RPMI7951 (cell line): ENCODE measurements around the gene NR2C2. TPM values are rescaled to one million over a fixed set of nuclear protein-coding genes. Genes with fewer than 3 reads are reported as not detected.

Source experiments
- DNase-seq: peaks from one replicate; pipeline ENCODE4 v3.0.0-alpha.2; 2012; ENCODE audit warnings: low read depth
- total RNA-seq: library from RNA; depleted of rRNA; stranded (reverse); fragments of >200 nt; shearing (Covaris generic); gene quantifications from 2 replicates; pipeline ENCODE4 v1.2.3, GENCODE V29; 2014

Gene NR2C2
- total RNA-seq, 1 experiment from 2014 or later, result 30.4 TPM

GRCh38 chr3:15017191-15017590, 69.8 kb downstream of the NR2C2 start:
- DNase-seq, result no peak

GRCh38 chr3:15023249-15023648, 75.9 kb downstream of the NR2C2 start:
- peak; percentile 15 for DNase-seq

DNA sequence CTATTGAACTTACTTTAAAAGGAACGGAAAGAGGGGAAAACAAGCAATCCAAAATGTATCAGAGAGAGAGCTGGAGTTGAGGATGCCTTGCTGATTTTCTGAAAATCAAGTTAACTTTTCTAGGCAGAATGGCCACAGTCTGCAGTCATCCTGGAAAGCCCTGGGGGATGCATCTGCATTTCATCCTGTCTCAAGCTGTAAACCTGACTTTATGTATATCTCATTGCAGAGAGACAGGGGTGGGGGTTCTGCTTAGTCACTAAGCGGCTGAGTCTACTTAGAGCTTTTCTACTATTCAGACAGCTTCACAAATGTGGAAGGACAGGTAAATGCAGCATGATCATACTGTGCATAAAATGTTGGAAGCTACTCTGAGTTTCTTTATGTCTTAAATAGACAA, 76.3 kb downstream of the NR2C2 start:
- no peak for DNase-seq

- no peak for DNase-seq
Measured at GRCh38 chr3:15029625-15030024, 82.2 kb downstream of the NR2C2 start.

DNA sequence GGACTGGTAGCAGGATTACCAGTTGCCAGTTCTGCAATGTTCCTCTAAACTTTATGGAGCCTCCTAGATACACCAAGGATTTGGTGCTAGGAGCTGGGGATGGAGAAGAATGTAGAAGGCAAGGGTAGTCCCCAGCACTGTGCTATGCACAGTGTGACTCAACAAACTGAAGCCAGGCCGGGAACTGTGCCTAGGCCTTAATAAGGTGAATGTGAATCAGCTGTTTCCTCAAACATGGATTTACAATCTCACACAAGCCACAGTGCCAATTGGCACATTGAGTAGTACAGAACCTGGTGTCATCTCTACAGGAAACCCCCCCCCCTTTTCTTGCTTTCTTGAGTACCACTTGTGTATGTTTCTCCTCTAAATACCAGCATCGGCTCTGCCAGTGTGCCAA, 85.3 kb downstream of the NR2C2 start:
- DNase-seq, result no peak

GRCh38 chr3:15033103-15033502, 85.7 kb downstream of the NR2C2 start:
- no peak for DNase-seq

DNA sequence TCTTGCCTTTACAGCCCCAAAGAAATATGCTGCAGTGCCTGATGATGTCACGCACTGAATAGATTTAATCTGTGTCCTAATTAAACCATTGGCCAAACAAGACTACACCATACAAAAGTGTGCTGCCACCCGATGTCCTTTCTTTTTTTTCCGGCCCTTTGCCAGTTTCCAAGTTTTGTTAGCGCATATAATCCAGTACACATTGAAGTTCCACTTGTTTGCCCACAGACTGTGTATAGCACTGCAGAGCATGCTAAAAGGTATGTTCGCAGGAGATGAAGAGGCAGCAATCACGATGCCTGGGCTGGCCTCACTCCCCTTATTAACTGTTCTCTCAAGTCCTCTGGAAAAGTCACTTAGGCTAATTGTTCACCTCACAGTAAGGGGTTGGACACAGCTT, 90.9 kb downstream of the NR2C2 start:
- no peak for DNase-seq

GRCh38 chr3:15040844-15041243, 93.5 kb downstream of the NR2C2 start:
- no peak for DNase-seq

GRCh38 chr3:15041950-15042349, 94.6 kb downstream of the NR2C2 start:
- DNase-seq, result no peak

GRCh38 chr3:15042936-15043335, 95.6 kb downstream of the NR2C2 start:
- DNase-seq, result no peak

DNA sequence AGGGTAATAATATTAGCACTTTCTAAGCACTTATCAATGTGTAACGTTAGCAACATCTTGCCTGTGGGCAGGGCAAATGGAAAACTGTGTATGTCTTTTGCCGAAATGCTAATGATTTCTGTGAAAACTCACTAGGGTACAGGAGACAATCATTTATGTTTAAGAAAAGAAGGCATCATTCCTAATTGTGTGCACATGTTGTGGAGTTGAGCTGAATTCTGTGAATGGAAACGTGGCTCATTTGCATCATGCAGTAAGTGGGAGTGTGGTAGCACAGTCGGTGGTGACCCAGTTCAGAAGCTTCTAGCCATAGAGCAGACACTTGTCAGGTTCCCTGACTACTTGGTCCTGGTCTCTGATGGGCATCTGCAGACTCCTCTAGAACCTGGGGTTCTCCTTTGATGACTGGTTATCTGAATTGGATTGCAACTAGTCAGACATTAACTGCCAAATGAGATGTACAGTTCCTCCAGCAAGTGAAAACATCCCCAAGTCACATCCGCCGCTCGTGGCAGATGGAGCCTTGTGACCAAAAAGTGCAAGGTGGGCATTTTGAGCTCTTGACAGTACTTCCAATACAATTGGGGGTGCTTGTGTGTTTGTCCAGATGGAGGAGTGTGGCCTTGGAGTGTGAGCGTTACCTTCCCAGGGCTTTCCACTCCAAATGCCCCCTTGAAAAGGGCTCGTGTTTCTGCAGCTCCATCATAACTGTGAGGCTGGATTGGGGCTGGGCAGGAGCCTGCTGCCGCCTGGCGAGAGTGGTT, 96.2 kb downstream of the NR2C2 start:
- DNase-seq, result no peak

- DNase-seq, result no peak
Measured at GRCh38 chr3:15044326-15044725, 96.9 kb downstream of the NR2C2 start.

DNA sequence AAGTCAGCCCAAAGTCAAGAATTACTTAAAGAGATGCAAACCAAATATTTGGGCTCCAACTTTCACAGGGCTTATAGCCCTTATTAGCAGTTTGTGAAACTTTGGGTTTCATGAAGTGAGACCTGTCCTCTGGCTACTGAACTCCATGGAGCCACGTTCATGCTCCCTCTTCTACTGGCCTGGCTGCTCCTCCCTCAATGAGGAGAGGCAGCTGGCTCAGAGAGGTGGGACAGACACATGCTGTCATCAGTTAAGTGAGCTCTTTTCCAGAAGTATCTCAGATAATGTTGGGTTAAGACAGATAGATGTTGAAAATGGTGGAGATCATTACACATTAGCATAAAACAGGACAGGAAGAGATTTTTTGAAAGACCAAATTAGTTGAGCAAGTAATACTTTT, 98.3 kb downstream of the NR2C2 start:
- no peak for DNase-seq

DNA sequence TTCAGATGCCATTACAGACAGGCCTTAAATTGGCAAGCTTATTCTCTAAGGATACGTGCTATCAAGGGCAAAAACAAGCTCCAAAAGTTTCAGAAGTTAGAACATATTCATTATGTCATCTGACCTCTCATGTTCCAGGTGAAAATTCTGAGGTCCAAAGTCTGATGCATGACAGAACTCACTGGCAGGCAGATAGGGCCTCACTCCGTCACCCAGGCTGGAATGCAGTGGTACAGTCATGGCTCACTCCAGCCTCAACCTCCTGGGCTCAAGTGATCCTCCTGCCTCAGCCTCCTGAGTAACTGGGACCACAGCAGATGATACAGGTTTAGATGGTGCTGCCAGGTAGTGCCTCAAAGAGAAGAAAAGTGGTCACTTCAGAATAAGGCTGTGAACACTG, 102.2 kb downstream of the NR2C2 start:
- DNase-seq, result no peak

GRCh38 chr3:15050405-15051092, 103.2 kb downstream of the NR2C2 start:
- DNase-seq, result no peak

GRCh38 chr3:15051531-15051930, 104.1 kb downstream of the NR2C2 start:
- DNase-seq, result peak; percentile 33

- no peak for DNase-seq
Measured at GRCh38 chr3:15052335-15053242, 105.2 kb downstream of the NR2C2 start.

- no peak for DNase-seq
Measured at GRCh38 chr3:15053541-15053940, 106.2 kb downstream of the NR2C2 start.

DNA sequence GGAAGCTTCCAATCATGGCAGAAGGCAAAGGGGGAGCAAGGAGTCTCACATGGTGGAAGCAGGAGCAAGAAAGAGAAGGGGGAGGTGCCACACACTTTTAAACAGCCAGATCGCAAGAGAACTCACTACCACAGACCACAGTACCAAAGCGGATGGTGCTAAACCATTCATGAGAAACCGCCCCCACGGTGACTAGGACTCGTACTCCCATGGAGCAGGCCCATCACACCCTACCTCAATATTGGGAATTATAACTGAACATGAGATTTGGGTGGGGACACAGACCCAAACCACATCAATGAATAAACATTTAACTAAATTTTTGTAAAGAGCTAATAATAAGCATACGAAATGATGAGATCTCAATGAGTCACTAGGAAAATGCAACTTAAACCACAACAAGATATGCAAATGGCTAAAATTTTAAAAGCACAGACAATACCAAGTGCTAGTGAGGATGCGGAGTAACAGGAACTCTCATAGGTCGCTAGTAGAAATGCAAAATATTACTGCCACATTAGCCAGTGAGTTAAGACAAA, 107.7 kb downstream of the NR2C2 start:
- peak; percentile 31 for DNase-seq

GRCh38 chr3:15056676-15057404, 109.5 kb downstream of the NR2C2 start:
- DNase-seq, result no peak

DNA sequence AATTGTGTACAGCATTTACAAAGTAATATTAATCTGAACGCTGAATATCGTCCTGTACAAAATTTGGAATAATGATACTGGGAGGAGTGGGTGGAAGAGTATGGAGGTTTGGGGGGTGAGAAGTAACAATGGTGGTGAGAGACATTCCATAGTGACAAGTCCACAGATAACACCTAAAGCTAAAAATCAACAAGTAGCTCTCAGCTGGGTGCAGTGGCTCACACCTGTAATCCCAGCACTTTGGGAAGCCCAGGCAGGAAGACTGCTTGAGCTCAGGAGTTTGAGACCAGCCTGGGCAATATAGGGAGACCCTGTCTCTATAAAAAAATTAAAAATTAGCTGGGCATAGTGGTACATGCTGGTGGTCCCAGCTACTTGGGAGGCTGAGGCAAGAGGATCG, 112.6 kb downstream of the NR2C2 start:
- DNase-seq, result no peak
